ENCODE results near the gene HSPA9. TPM values are rescaled to one million over a fixed set of nuclear protein-coding genes. Genes with fewer than 3 reads are reported as not detected.

HSPA9 gene
- polyA plus RNA-seq, 1 donor from 2014 or later, result 280 TPM

DNA sequence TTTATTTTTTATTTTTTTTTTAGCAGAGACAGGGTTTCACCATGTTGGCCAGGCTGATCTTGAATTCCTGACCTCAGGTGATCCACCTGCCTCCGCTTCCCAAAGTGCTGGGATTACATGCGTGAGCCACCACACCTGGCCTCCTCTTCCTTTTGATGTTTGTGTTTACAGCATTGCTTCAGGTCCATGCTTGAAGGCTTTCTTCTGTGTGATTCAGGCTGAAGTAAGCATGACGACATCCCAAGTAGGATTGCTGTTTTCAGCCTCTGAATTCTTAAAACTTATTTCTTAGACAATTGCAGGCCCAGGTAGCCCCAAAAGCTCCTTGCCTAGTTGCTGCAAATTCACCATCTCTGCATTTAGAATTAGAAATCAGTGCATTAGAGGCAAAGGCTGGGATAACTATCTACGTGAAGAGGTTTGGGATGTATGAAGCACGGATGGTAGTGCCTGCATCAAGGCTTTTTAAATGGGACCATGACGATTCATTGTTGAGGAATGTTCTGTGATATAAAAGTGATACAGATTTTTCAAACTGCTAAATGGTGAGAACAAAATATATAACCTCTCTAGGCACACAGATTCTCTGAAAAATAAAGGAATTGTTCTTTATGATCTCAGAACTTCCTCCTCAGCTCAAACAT is 29.2 kb downstream of the HSPA9 start (continued):
- TF ChIP-seq CTCF (IDR thresholded peaks at IDR 0.05; ENCODE audit: poor library complexity, severe bottlenecking), result no peak
- TF ChIP-seq MXI1 (conservative IDR thresholded peaks at IDR 0.05; ENCODE audit: poor library complexity, severe bottlenecking), result no peak

GRCh38 chr5:138544181-138545134 is 30.7 kb downstream of the HSPA9 start:
- Histone ChIP-seq H3K9me2 (ENCODE audit: insufficient read depth, low read length) (no peaks in the 10 kb centered on the region), H3K4me3 (ENCODE audit: low read length) (peak overlapping the region; percentile 87), H3K79me2 (replicated peaks; ENCODE audit: insufficient read depth, low read length) (peaks cover 64% of the 10 kb centered on the region), H3K27me3 (ENCODE audit: insufficient read depth, low read depth, low read length) (no peaks in the 10 kb centered on the region), H2AFZ (ENCODE audit: low read depth, low read length) (no peak overlapping the region), H3K4me2 (ENCODE audit: low read length) (peak overlapping the region; percentile 96), H3F3A (ENCODE audit: insufficient read depth, low read length, poor library complexity, severe bottlenecking) (no peaks in the 10 kb centered on the region), H3K27ac (ENCODE audit: low read length) (peak overlapping the region; percentile 97), H3K36me3 (ENCODE audit: insufficient read depth, low read length) (no peaks in the 10 kb centered on the region), H3K9me3 (ENCODE audit: low read length) (no peaks in the 10 kb centered on the region), H3K9ac (ENCODE audit: low read length) (peak overlapping the region; percentile 97), H4K20me1 (ENCODE audit: insufficient read depth) (no peaks in the 10 kb centered on the region)
- TF ChIP-seq EP300 (conservative IDR thresholded peaks at IDR 0.05; ENCODE audit: poor library complexity, severe bottlenecking) (no peak), CTCF (IDR thresholded peaks at IDR 0.05; ENCODE audit: poor library complexity, severe bottlenecking) (no peak), SMC3 (conservative IDR thresholded peaks at IDR 0.05; ENCODE audit: poor library complexity) (no peak), EZH2 (IDR thresholded peaks at IDR 0.05; ENCODE audit: borderline replicate concordance, insufficient read depth, low read length, poor library complexity, severe bottlenecking) (no peak), MXI1 (conservative IDR thresholded peaks at IDR 0.05; ENCODE audit: poor library complexity, severe bottlenecking) (no peak), RAD21 (conservative IDR thresholded peaks at IDR 0.05) (no peak), POLR2AphosphoS5 (IDR thresholded peaks at IDR 0.05) (no peak), TAF1 (IDR thresholded peaks at IDR 0.05; ENCODE audit: low read depth) (no peak)
- TF ChIP-seq, protein P1, sequence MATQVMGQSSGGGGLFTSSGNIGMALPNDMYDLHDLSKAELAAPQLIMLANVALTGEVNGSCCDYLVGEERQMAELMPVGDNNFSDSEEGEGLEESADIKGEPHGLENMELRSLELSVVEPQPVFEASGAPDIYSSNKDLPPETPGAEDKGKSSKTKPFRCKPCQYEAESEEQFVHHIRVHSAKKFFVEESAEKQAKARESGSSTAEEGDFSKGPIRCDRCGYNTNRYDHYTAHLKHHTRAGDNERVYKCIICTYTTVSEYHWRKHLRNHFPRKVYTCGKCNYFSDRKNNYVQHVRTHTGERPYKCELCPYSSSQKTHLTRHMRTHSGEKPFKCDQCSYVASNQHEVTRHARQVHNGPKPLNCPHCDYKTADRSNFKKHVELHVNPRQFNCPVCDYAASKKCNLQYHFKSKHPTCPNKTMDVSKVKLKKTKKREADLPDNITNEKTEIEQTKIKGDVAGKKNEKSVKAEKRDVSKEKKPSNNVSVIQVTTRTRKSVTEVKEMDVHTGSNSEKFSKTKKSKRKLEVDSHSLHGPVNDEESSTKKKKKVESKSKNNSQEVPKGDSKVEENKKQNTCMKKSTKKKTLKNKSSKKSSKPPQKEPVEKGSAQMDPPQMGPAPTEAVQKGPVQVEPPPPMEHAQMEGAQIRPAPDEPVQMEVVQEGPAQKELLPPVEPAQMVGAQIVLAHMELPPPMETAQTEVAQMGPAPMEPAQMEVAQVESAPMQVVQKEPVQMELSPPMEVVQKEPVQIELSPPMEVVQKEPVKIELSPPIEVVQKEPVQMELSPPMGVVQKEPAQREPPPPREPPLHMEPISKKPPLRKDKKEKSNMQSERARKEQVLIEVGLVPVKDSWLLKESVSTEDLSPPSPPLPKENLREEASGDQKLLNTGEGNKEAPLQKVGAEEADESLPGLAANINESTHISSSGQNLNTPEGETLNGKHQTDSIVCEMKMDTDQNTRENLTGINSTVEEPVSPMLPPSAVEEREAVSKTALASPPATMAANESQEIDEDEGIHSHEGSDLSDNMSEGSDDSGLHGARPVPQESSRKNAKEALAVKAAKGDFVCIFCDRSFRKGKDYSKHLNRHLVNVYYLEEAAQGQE (IDR thresholded peaks at IDR 0.05; ENCODE audit: borderline replicate concordance), result no peak

Measured in neural cell (in vitro differentiated cells).